Measurements from ENCODE around the gene SLC25A11.

GRCh38 chr17:4939796-4940554 lies at the start of gene SLC25A11, which contains the start of gene RNF167:
- no peak for TF ChIP-seq EZH2 (IDR thresholded peaks at IDR 0.05; ENCODE audit: borderline replicate concordance, insufficient read depth, low read depth, low read length, poor library complexity, severe bottlenecking)
- TF ChIP-seq, protein P1, sequence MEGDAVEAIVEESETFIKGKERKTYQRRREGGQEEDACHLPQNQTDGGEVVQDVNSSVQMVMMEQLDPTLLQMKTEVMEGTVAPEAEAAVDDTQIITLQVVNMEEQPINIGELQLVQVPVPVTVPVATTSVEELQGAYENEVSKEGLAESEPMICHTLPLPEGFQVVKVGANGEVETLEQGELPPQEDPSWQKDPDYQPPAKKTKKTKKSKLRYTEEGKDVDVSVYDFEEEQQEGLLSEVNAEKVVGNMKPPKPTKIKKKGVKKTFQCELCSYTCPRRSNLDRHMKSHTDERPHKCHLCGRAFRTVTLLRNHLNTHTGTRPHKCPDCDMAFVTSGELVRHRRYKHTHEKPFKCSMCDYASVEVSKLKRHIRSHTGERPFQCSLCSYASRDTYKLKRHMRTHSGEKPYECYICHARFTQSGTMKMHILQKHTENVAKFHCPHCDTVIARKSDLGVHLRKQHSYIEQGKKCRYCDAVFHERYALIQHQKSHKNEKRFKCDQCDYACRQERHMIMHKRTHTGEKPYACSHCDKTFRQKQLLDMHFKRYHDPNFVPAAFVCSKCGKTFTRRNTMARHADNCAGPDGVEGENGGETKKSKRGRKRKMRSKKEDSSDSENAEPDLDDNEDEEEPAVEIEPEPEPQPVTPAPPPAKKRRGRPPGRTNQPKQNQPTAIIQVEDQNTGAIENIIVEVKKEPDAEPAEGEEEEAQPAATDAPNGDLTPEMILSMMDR (IDR thresholded peaks at IDR 0.05): no peak

All from B cell (primary cell).